ENCODE data around the gene HRG. TPM values are rescaled to one million over a fixed set of nuclear protein-coding genes. Genes with fewer than 3 reads are reported as not detected.
"Not testable (repeated sequence)": the region's sequence is repeated elsewhere in the genome, so short reads cannot be mapped to it uniquely, and the experiment has no call there.

The HRG gene
- polyA plus RNA-seq, 1 donor from 2014 or later = not detected

DNA sequence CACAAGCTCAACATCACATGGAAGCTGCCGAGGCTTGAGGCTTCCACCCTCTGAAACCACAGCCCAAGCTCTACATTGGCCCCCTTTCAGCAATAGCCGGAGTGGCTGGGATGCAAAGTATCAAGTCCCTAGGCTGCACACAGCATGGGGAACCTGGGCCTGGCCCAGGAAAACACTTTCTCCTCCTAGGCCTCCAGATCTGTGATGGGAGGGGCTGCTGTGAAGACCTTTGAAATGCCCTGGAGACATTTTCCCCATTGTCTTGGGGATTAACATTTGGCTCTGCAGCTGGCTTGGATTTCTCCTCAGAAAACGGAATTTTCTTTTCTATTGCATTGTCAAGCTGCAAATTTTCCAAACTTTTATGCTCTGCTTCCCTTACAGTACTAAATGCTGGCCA is 18.2 kb downstream of the HRG start (continued):
- TF ChIP-seq EZH2 (IDR thresholded peaks at IDR 0.05; ENCODE audit: borderline replicate concordance, insufficient read depth, low read length, poor library complexity, severe bottlenecking) = no peak
- TF ChIP-seq EP300 (conservative IDR thresholded peaks at IDR 0.05; ENCODE audit: poor library complexity, severe bottlenecking) = no peak
- TF ChIP-seq TAF1 (IDR thresholded peaks at IDR 0.05; ENCODE audit: low read depth) = no peak

DNA sequence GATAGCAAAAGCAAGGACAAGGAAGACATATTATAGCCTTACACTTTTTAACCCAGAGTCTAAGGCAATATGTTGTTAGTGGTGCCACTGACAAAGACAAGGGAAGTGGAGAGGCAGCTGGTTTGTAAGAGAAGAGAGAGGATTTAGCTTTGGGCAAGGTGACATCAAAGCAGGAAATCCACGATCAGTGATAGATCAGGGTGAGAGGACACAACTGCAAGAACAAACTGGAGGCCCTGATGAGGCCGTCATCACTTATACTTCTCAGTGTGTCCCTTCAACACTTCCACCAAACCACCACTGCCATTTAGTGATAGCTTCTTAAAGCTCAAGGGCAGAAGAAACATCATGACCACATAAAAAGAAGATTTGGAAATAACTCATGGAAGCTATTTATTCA is 20.7 kb downstream of the HRG start:
- not testable (repeated sequence) for H3K4me3 ChIP-seq (ENCODE audit: low read length); H3K9ac ChIP-seq (ENCODE audit: low read length); H3K36me3 ChIP-seq (ENCODE audit: insufficient read depth, low read length); H3K27ac ChIP-seq (ENCODE audit: low read length); H3K79me2 ChIP-seq (replicated peaks; ENCODE audit: insufficient read depth, low read length); H4K20me1 ChIP-seq (ENCODE audit: insufficient read depth); H3K4me2 ChIP-seq (ENCODE audit: low read length); H3F3A ChIP-seq (ENCODE audit: insufficient read depth, low read length, poor library complexity, severe bottlenecking); H3K9me2 ChIP-seq (ENCODE audit: insufficient read depth, low read length); H2AFZ ChIP-seq (ENCODE audit: low read depth, low read length); H3K27me3 ChIP-seq (ENCODE audit: insufficient read depth, low read depth, low read length); H3K9me3 ChIP-seq (ENCODE audit: low read length)

DNA sequence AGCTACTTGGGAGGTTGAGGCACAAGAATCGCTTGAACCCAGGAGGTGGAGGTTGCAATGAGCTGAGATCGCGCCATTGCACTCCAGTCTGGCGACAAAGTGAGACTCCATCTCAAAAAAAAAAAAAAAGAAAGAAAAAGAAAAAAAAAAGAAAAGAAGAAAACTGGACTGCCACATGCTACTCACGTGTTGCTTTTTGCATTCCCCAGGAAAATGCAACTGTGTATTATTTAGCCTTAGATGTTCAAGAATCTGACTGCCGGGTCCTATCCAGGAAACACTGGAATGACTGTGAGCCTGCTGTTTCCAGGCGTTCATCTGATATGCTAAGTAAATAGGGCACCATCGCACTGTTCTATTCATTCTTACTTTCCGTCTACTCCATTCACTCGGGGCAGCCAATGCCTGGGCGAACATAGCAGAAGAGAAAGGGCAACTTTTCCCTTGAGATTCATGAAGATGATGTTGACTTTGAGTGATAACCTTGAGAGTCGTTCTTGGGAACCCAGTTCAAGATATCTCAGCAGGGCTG is 21.4 kb downstream of the HRG start:
- H3K9me3 ChIP-seq (ENCODE audit: low read length) = no peaks in the 10 kb centered on the region
- no peak overlapping the region for H3K4me3 ChIP-seq (ENCODE audit: low read length)
- no peak overlapping the region for H2AFZ ChIP-seq (ENCODE audit: low read depth, low read length)
- no peak overlapping the region for H3K27ac ChIP-seq (ENCODE audit: low read length)
- no peak overlapping the region for H3K4me2 ChIP-seq (ENCODE audit: low read length)
- no peaks in the 10 kb centered on the region for H3K79me2 ChIP-seq (replicated peaks; ENCODE audit: insufficient read depth, low read length)
- TF ChIP-seq POLR2AphosphoS5 (IDR thresholded peaks at IDR 0.05) (no peak), SMC3 (conservative IDR thresholded peaks at IDR 0.05; ENCODE audit: poor library complexity) (no peak), MXI1 (conservative IDR thresholded peaks at IDR 0.05; ENCODE audit: poor library complexity, severe bottlenecking) (no peak), EZH2 (IDR thresholded peaks at IDR 0.05; ENCODE audit: borderline replicate concordance, insufficient read depth, low read length, poor library complexity, severe bottlenecking) (no peak), EP300 (conservative IDR thresholded peaks at IDR 0.05; ENCODE audit: poor library complexity, severe bottlenecking) (no peak), RAD21 (conservative IDR thresholded peaks at IDR 0.05) (no peak), TAF1 (IDR thresholded peaks at IDR 0.05; ENCODE audit: low read depth) (no peak)
- TF ChIP-seq, protein P1, sequence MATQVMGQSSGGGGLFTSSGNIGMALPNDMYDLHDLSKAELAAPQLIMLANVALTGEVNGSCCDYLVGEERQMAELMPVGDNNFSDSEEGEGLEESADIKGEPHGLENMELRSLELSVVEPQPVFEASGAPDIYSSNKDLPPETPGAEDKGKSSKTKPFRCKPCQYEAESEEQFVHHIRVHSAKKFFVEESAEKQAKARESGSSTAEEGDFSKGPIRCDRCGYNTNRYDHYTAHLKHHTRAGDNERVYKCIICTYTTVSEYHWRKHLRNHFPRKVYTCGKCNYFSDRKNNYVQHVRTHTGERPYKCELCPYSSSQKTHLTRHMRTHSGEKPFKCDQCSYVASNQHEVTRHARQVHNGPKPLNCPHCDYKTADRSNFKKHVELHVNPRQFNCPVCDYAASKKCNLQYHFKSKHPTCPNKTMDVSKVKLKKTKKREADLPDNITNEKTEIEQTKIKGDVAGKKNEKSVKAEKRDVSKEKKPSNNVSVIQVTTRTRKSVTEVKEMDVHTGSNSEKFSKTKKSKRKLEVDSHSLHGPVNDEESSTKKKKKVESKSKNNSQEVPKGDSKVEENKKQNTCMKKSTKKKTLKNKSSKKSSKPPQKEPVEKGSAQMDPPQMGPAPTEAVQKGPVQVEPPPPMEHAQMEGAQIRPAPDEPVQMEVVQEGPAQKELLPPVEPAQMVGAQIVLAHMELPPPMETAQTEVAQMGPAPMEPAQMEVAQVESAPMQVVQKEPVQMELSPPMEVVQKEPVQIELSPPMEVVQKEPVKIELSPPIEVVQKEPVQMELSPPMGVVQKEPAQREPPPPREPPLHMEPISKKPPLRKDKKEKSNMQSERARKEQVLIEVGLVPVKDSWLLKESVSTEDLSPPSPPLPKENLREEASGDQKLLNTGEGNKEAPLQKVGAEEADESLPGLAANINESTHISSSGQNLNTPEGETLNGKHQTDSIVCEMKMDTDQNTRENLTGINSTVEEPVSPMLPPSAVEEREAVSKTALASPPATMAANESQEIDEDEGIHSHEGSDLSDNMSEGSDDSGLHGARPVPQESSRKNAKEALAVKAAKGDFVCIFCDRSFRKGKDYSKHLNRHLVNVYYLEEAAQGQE (IDR thresholded peaks at IDR 0.05; ENCODE audit: borderline replicate concordance) = no peak
- TF ChIP-seq, protein P2, sequence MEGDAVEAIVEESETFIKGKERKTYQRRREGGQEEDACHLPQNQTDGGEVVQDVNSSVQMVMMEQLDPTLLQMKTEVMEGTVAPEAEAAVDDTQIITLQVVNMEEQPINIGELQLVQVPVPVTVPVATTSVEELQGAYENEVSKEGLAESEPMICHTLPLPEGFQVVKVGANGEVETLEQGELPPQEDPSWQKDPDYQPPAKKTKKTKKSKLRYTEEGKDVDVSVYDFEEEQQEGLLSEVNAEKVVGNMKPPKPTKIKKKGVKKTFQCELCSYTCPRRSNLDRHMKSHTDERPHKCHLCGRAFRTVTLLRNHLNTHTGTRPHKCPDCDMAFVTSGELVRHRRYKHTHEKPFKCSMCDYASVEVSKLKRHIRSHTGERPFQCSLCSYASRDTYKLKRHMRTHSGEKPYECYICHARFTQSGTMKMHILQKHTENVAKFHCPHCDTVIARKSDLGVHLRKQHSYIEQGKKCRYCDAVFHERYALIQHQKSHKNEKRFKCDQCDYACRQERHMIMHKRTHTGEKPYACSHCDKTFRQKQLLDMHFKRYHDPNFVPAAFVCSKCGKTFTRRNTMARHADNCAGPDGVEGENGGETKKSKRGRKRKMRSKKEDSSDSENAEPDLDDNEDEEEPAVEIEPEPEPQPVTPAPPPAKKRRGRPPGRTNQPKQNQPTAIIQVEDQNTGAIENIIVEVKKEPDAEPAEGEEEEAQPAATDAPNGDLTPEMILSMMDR (IDR thresholded peaks at IDR 0.05; ENCODE audit: poor library complexity, severe bottlenecking) = no peak
- no peaks in the 10 kb centered on the region for H3K36me3 ChIP-seq (ENCODE audit: insufficient read depth, low read length)
- H3F3A ChIP-seq (ENCODE audit: insufficient read depth, low read length, poor library complexity, severe bottlenecking) = no peaks in the 10 kb centered on the region
- no peaks in the 10 kb centered on the region for H3K27me3 ChIP-seq (ENCODE audit: insufficient read depth, low read depth, low read length)
- H3K9me2 ChIP-seq (ENCODE audit: insufficient read depth, low read length) = no peaks in the 10 kb centered on the region
- H3K9ac ChIP-seq (ENCODE audit: low read length) = no peak overlapping the region
- H4K20me1 ChIP-seq (ENCODE audit: insufficient read depth) = no peaks in the 10 kb centered on the region

DNA sequence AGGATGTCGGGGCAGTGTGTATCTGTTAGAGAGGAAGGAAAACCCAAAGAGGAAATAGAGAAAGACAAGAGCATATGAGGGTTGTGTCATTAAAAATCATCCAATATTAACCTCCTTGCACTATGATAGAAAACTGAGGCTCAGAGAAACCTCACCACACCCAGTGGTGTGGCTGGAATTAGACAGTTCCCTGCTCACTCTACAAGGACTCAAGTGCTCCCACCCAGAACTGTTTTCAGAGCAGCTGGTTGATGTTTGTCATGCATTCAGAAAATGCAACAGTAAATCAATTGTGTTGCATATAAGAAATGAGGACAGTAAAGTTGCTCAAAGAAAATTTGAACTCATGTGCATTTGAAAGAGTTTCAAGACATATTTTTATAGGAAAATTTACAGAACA is 24.5 kb downstream of the HRG start:
- H3K79me2 ChIP-seq (replicated peaks; ENCODE audit: insufficient read depth, low read length); H3K36me3 ChIP-seq (ENCODE audit: insufficient read depth, low read length); H3K9me2 ChIP-seq (ENCODE audit: insufficient read depth, low read length); H3K4me2 ChIP-seq (ENCODE audit: low read length); H3K9ac ChIP-seq (ENCODE audit: low read length); H3K27me3 ChIP-seq (ENCODE audit: insufficient read depth, low read depth, low read length); H3K4me3 ChIP-seq (ENCODE audit: low read length); H3K9me3 ChIP-seq (ENCODE audit: low read length); H4K20me1 ChIP-seq (ENCODE audit: insufficient read depth); H2AFZ ChIP-seq (ENCODE audit: low read depth, low read length); H3F3A ChIP-seq (ENCODE audit: insufficient read depth, low read length, poor library complexity, severe bottlenecking); H3K27ac ChIP-seq (ENCODE audit: low read length): not testable (repeated sequence)
